ENCODE data around the gene GPR141.

Gene GPR141

DNA sequence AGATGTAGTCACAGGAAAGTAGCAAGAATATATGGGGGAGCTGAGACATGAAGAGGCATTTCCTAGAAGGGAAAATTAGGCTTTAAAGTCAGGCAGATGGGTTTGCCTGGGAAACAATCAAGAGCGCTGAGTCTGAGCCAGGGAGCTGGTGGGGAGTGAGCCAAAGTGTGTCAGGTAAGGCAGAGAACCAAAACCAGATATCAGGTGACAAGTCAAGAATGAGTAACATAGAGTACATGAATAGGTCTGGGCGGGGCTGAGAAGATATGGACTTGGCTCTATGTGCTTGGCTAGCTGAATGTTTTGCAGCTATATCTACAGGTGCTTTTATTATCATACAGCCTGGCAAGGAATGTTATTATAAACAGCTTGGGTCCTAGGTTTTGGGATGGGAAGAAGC, 49.3 kb downstream of the GPR141 start:
- DNase-seq, result peak; percentile 87

DNA sequence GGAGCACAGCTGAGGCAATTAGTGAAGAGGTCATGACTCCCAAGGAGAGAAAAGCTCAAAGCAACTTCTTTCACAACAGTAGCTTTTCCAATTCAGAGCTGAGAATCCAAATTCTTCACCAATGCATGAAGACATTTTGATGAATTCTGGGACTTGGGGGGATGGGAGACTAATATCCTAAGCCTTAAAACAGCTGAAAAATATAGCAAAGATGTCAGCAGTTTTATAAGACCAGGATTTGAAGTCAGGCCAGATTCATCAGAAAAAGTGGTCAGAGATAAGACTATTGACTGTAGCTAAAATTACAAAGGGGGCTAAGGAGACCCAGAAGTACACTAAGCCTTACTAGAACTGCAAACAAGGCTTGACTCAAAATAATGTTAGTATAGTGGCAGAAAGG, 51.6 kb downstream of the GPR141 start:
- DNase-seq, result no peak

DNA sequence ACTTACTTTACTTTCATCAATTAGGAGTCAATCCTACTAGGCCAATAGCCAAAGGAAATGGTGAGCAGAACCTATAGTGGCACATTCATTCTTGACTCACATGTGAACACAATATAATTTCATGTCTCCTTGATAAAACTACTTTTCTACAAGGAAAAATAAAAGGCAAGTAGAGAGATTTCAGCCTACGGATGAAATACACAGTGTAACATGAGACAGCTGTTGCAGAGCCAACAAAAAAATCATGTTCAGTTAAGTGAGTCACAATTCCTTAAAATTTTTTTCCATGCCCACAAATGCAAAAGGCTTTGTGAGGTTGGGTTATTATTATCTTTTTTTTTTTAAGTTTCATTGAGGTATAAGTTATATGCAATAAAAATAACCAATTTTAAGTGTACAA, 54.8 kb downstream of the GPR141 start:
- peak; percentile 58 for DNase-seq

DNA sequence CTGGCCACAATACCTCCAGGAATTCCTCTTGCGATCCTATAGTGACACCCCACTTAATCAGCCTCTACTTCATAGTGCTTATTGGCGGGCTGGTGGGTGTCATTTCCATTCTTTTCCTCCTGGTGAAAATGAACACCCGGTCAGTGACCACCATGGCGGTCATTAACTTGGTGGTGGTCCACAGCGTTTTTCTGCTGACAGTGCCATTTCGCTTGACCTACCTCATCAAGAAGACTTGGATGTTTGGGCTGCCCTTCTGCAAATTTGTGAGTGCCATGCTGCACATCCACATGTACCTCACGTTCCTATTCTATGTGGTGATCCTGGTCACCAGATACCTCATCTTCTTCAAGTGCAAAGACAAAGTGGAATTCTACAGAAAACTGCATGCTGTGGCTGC, 56.8 kb downstream of the GPR141 start:
- no peak for DNase-seq

DNA sequence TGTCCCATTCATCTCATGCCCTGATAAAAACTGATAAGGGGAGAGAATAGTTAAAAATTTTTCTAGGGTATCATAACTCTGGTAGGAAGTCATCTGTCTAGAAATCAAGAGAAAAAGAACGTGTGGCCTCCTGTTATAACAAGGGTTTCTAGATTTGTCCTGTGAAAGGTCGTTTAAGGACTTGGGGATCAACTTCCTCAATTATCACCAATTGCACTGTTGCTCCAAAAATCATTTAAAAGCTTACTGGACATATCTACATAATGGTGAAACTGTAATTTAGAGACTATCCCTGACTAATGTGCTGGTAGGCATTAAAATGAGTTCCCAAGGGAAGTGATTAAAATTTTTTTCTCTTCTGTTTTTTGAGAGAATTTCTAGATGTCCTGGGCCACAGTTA, 58.2 kb downstream of the GPR141 start:
- no peak for DNase-seq

DNA sequence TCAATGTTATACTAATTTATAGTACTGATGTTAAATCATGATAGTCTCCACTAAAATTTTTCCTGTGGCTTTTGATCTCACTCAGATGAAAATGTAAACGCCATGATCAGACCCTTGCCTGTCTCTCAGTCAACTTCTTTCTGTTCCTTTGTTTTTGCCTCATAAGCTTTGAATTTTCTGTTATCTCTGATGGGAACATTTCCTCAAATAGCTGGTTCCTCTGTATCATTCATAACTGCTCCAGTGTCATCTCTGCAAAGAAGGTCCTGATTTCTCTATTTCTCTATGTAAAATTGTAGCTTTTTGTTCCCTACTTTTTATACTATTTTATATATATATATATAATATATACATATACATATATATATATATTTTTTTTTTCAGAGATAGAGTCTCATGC, 67.5 kb downstream of the GPR141 start:
- no peak for DNase-seq

DNA sequence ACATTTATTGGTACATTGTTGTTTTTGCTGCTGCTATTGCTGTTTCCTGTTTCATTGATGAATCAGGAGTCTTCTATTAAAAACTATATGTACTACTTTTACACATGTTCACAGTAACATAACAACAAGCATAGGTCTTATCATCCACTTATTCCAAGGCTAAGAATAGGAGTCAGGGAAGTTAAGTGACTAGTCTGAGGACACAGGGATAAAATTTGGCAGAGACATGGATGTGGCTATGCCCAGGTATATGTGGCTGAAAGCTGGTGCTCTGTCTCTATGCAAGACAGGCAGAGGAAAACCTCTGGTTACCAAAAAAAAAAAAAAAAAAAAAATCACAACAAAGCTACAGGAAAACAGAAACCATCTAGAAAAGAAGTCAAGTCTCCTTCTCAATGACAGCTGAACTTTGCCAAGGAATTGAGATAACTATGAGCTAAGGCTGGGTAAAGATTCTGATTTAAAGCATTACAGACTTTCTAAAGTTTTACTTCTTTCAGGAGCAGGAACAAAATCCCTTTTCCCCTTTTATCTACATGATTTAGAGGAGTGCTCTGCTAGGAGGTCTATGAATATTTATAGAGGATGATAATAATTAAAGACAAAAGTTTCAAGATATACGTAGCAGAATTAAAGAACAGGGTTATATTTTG, 70.0 kb downstream of the GPR141 start:
- no peak for DNase-seq

DNA sequence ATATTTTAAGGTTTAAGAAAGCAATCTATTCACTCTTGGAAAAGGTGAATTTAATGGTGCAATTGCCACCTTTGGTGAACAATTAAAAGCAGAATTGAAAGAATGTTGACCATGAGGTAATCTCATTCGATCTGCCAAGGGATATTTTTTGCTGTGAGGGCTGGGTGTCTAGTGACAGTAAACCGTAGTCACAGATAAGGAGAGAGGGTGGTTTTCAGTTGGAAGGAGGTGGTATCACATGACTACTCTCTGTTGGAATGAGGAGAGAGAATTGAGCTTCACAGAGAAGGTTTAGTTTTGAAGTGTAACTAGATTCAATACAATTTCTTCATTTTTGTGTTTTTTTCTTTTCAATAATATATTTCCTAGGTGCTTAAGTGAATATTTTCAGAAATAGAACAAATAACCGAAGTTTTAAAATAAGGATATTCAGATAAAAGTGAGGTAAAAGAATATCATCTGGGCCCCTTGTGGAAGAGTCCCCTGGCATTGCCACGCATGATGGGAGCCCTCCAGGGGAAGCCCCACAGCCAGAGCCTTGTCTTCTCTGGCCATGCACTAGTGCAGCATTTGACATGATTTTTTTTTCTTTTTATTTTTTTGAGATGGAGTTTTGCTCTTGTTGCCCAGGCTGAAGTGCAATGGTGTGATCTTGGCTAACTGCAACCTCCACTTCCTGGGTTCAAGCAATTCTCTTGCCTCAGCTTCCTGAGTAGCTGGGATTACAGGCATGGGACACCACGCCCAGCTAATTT, 73.4 kb downstream of the GPR141 start:
- DNase-seq, result peak; percentile 33

DNA sequence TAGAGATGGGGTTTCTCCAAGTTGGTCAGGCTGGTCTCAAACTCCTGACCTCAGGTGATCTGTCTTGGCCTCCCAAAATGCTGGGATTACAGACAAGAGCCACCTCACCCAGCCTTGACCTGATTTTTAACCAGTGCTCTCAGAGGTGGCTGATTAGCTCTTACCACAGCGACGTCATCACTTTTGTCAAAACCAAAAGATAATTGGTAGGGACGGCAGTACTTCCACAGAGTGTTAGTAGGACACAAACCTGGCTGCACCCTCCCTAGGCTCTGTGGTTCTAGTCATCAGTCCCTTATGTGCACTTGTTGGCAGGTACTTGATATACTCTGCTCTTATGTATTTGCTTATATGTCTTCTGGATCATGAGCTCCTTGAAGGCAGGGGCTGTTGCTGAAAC, 74.0 kb downstream of the GPR141 start:
- no peak for DNase-seq

DNA sequence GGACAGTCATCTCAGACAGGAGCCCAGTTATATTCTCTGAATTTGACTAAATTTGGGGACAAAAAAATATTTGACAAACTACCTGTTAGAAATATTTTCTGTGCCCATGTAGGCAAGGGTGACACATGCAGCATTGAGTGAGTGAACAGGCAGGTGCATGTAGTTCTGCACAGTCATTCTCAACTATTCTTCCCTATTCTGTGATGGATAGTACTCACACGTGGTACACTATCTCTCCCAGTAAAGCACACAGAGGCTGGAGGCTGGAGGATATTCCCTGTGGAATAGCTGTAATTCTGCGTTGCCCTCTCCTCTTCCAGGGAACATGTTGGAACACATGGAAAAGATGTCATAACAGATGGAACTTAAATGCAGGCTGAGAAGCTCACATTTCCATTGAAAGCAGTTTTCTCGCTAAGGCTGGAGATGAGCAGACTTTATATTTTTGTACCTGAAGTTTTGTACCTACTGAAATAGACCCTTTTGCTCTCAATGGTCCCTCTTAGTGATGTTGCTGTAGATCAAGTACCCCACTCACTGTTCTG, 75.0 kb downstream of the GPR141 start:
- peak; percentile 97 for DNase-seq

DNA sequence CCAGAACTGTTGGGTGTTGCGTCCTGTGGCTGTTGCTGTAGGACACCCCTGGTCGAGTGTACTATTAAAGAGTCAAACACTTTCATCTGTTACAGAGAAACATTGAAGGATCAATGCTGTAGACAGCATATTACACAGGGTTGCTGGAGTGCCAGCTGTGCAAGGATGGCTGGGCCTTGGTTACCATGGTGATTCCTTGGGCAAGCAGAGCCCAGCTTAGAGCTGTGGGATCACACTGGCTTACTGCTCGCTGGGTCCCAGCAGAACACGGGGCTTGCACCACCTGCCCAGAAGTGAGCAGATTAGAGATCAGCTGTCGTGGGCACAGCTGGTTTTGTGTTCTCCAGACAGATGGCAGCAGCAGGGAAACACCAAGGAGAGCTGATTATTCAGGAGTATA, 76.0 kb downstream of the GPR141 start:
- DNase-seq, result peak; percentile 99

DNA sequence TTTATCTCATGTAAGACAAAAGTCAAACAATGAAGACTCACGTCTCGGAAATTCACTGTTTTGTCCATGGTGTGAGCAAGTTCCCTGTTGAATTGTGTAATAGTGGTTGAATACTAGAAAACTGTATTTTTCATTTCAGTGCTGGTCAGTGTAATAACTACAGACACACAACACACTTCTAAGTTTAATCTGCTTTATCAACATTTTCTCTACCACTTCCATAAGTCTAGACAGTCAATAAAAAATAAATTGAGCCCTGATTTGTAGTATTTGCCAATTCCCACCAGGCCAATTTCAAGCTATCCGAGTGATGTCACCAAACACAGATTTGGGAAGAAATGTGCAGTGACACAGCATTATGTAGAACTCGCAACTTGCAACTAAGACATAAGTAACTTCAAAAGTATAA, 81.9 kb downstream of the GPR141 start:
- DNase-seq, result no peak

DNA sequence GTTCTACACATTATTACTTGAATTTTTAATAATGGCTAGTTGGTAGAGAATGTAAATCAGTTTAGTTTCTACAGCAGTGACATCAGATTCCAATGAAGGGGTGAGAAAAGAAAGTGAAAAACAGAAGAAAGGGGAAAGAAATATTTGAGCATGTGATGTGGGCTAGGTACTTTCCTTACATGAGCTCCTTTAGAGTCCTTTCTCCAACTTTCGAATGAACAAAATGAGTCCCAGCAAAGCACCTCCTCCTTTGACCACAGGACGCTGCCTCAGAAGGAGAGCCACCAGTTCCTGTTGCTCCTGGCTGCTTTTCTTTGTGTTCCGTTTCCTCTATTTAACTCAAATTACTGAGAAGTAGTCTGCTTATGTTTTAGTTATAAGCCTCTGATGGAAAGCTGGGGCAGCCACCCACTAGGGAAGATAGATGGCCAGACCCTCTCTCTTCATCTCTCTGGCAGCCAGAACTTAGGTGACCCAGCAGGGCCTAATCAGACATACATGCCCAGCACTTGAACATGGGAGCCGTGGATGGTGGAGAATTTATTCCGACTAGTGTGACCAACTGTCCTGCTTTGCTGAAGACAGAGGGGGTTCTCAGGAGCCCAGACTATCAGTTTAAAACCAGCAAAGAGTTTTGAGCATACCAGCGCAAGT, 82.4 kb downstream of the GPR141 start:
- DNase-seq, result no peak

DNA sequence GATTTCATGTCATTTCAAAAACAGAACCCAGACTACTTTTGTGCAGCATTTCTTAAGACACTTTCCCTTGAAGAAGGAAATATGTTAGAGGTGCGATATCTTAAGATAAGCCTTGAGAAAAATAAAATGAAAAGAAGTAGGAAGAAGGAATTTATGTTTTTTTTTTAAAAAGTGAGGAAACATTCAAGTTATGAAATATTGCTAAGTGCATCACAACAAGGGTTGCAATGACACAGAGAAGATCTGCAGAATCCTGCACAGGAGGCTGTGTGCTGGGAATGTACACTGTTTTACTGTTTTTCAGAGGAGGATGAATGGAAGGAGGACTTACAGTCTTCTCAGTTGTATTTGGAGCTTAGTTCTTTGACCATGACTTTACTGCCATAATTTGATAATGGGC, 85.0 kb downstream of the GPR141 start:
- no peak for DNase-seq

DNA sequence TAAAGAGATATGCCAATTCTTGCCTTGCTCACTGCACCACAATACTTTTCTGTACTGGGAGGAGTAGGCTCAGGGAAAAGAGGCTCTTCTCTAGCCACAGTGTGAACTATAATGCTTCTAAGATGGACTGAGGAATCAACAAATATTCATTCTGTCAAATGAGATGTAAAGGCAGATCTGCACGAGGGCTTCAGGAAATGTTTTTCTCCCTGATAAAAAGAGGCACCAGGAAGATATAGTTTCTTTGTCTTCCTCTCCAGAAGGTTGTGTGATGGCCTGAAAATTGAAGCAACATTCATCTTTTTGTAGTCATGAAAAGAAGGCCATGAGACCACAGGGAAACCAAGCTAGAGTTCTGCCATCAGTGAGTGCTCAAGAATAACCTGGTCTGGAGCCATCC, 85.7 kb downstream of the GPR141 start:
- no peak for DNase-seq

DNA sequence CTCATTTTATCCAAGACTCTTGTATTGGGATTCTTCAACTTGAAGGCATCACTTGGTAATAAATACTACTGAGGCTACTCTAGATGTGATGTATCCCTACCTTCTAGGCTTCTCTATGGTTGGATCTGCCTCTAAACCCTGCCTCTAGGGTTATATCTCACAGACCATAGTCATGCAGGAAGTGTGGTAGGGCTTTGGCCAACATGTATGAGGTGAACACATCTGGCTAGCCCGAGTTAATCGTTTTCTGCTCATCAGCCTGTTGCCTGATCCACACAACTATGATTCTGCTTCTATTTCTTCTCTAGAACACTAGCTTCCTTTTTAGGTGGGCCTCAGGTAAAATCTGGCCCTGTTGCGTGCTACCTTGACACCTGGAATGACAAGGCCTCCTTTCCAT, 86.2 kb downstream of the GPR141 start:
- DNase-seq, result no peak

DNA sequence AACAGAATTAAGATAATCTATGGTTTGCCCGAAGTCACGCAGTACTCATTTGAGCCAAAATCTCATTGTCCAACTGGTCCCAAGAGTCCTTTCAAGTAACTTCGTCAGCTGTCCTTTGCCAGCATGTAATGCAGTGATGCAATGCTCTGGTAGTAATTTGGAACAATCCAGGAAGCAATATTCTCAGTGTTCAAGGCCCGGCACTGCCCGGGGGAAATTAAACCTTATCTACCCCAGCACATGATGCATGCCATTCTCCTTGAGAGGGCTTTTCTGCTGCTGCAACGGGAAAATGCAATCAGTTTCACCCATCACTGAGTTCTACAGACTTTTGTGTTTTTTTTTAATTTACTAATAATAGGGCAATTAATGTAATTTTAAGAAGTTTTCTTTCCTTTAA, 87.3 kb downstream of the GPR141 start:
- no peak for DNase-seq

DNA sequence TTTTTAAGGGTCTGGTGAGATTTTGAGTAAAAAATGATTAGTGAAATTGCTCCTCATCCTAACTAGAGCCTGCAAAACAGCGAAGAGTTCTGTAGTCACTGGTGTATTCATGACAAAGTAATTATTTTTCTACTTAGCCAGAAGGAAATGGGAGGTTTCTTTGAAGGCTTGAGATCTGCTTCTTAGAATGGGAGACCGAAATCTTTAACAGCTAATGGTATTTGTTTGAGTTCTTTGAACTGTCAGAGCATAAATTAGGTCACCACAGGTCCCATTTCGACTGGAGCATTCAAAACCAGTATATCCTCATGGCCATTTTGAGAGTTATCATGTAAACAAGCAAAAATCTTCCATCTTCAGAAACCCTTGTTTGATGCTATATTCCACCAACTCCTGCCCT, 87.8 kb downstream of the GPR141 start:
- DNase-seq, result no peak

DNA sequence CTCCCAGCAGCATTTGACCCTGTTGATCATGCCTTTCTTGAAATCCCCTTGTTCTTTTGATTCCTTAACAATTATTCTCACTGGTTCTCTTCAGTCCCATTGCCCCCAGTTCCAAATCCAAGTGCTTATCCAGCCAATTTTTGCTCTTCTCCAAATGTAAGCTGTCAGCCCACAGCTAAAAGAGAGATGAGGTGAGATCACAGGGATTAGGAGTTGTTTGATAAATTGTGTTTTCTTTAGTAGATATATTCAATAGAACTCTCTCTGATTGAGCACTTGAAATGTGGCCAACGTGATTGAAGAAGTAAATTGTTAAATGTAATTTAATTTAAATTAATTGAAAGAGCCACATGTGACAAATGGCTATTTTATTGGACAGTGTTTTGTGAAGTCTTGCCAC, 88.2 kb downstream of the GPR141 start:
- DNase-seq, result no peak

DNA sequence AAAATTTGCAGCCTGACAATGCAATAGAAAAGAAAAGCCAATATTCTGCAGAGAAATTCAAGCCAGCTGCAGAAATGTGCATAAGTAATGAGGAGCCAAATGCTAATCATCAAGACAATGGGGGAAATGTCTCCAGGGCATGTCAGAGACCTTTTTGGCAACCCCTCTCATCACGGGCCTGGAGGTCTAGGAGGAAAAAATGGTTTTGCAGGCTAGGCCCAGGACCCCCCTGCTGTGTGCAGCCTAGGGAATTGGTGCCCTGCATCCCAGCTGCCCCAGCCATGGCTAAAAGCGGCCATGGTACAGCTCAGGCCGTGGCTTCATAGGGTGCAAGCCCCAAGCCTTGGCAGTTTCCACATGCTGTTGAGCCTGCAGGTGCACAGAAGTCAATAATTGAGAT, 92.4 kb downstream of the GPR141 start:
- no peak for DNase-seq

DNA sequence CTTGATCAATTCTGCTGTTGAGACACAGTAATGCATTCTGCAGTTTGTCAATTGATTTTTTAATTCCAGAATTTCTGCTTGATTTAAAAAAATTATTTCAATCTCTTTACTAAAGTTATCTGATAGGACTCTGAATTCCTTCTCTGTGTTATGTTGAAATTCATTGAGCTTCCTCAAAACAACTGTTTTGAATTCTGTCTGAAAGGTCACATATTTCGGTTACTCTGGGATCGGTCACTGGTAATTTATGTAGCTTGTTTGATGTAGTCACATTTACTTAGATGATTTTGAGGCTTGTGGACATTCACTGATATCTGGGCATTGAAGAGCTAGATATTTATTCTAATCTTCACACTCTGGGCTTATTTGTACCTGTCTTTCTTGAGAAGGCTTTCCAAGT, 97.6 kb downstream of the GPR141 start:
- no peak for DNase-seq

DNA sequence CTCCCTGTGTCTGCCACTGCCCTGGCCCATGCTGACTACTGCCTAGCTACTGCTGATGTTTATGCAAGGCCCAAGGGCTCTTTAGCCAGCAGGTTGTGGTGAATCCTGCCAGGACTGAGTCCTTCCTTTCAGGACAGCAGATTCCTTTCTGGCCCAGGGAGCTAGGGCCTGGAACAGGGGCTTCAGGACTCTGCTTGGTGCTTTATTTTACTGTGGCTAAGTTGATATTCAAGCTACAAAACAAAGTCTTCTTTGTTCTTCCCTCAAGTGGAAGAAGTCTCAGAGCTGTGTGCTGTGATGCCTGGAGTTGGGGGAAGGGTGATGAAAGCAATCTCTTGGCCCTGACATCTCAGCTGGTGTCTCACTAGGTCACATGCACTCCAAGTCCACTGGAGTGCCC, 98.6 kb downstream of the GPR141 start:
- DNase-seq, result no peak

DNA sequence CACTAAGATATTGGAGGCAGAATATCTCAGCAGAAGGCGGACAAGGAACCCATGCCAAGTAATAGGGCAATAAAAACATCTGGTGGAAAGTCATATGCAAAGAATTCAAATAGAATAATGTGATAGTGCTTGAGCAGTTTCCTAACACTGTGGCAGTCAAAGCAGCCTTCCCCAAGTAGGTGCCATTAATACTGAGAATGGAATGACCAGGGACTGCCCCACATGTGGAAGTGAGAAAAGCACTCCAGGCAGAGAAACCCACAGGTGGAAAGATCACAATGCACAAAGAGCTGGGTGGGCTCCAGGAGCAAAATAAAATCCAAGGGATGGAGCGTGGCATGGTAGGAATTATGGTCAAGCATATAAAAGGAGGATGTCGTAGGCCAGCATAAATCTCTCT, 100.4 kb downstream of the GPR141 start:
- DNase-seq, result no peak

Measured in NCI-H2171 treated with DMSO at 0.1 percent for 48 hours (cell line).